ENCODE data around the gene CELA1. TPM values are rescaled to one million over a fixed set of nuclear protein-coding genes. Genes with fewer than 3 reads are reported as not detected.
A peak's percentile ranks its signal among the peaks of the same experiment; 100 is the strongest.

Gene CELA1
- total RNA-seq, 2 donors from 2014 or later = not detected

- intact Hi-C loops (cut with DNase I) = no loop called here
- Histone ChIP-seq H3K4me3 (no peak overlapping the region), H3K4me1 (replicated peaks) (no peaks in the 10 kb centered on the region), H3K36me3 (no peaks in the 10 kb centered on the region), H3K27ac (no peak overlapping the region), H3K9me3 (no peaks in the 10 kb centered on the region), H3K27me3 (replicated peaks; ENCODE audit: insufficient read depth) (no peaks in the 10 kb centered on the region)
- TF ChIP-seq POLR2A (IDR thresholded peaks at IDR 0.05) (no peak), POLR2AphosphoS5 (IDR thresholded peaks at IDR 0.05) (no peak)
- TF ChIP-seq, protein P1, sequence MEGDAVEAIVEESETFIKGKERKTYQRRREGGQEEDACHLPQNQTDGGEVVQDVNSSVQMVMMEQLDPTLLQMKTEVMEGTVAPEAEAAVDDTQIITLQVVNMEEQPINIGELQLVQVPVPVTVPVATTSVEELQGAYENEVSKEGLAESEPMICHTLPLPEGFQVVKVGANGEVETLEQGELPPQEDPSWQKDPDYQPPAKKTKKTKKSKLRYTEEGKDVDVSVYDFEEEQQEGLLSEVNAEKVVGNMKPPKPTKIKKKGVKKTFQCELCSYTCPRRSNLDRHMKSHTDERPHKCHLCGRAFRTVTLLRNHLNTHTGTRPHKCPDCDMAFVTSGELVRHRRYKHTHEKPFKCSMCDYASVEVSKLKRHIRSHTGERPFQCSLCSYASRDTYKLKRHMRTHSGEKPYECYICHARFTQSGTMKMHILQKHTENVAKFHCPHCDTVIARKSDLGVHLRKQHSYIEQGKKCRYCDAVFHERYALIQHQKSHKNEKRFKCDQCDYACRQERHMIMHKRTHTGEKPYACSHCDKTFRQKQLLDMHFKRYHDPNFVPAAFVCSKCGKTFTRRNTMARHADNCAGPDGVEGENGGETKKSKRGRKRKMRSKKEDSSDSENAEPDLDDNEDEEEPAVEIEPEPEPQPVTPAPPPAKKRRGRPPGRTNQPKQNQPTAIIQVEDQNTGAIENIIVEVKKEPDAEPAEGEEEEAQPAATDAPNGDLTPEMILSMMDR (IDR thresholded peaks at IDR 0.05) = no peak
- 67% methylated on average over 5 of the region's 5 CpGs for WGBS
- no peak for DNase-seq (ENCODE audit: low spot score)
These were observed 28.4 kb upstream of the CELA1 start for GRCh38 chr12:51374856-51375255.

GRCh38 chr12:51374361-51374760 lies 27.9 kb upstream of the CELA1 start:
- intact Hi-C loops (cut with DNase I) = no loop called here
- no peak for DNase-seq (ENCODE audit: low spot score)
- TF ChIP-seq POLR2AphosphoS5 (IDR thresholded peaks at IDR 0.05) (no peak), POLR2A (IDR thresholded peaks at IDR 0.05) (no peak)
- TF ChIP-seq, protein P1 (IDR thresholded peaks at IDR 0.05) = no peak
- Histone ChIP-seq H3K4me3 (no peak overlapping the region), H3K27ac (no peak overlapping the region), H3K27me3 (replicated peaks; ENCODE audit: insufficient read depth) (no peaks in the 10 kb centered on the region), H3K4me1 (replicated peaks) (no peaks in the 10 kb centered on the region), H3K36me3 (no peaks in the 10 kb centered on the region), H3K9me3 (no peaks in the 10 kb centered on the region)
- 82% methylated on average over 2 of the region's 2 CpGs for WGBS

GRCh38 chr12:51373187-51373586 lies 26.7 kb upstream of the CELA1 start:
- 81% methylated on average over 3 of the region's 3 CpGs for WGBS
- no peaks in the 10 kb centered on the region for H3K9me3 ChIP-seq

GRCh38 chr12:51372021-51372420 lies 25.5 kb upstream of the CELA1 start:
- H3K27ac ChIP-seq = peak overlapping the region; percentile 0 to 42
- no peak overlapping the region for H3K4me3 ChIP-seq
- H3K4me1 ChIP-seq (replicated peaks) = no peaks in the 10 kb centered on the region
- no peaks in the 10 kb centered on the region for H3K27me3 ChIP-seq (replicated peaks; ENCODE audit: insufficient read depth)
- H3K36me3 ChIP-seq = no peaks in the 10 kb centered on the region
- DNase-seq (ENCODE audit: low spot score) = no peak
- no peak for TF ChIP-seq POLR2A (IDR thresholded peaks at IDR 0.05)
- TF ChIP-seq, protein P1 (IDR thresholded peaks at IDR 0.05) = no peak
- 84% methylated on average over 2 of the region's 2 CpGs for WGBS
- intact Hi-C loops (cut with DNase I) = no loop called here
- no peaks in the 10 kb centered on the region for H3K9me3 ChIP-seq

More at GRCh38 chr12:51373187-51373586, 26.7 kb upstream of the CELA1 start:
- H3K27ac ChIP-seq = no peak overlapping the region
- no peak overlapping the region for H3K4me3 ChIP-seq
- no peaks in the 10 kb centered on the region for H3K4me1 ChIP-seq (replicated peaks)
- no peak for DNase-seq (ENCODE audit: low spot score)
- TF ChIP-seq POLR2AphosphoS5 (IDR thresholded peaks at IDR 0.05) (no peak), POLR2A (IDR thresholded peaks at IDR 0.05) (no peak)
- TF ChIP-seq, protein P1 (IDR thresholded peaks at IDR 0.05) = no peak
- intact Hi-C loops (cut with DNase I) = no loop called here
- no peaks in the 10 kb centered on the region for H3K27me3 ChIP-seq (replicated peaks; ENCODE audit: insufficient read depth)
- no peaks in the 10 kb centered on the region for H3K36me3 ChIP-seq

- peak; percentile 58 for TF ChIP-seq POLR2AphosphoS5 (IDR thresholded peaks at IDR 0.05)
- TF ChIP-seq POLR2A (IDR thresholded peaks at IDR 0.05) = no peak
- TF ChIP-seq, protein P1 (IDR thresholded peaks at IDR 0.05) = no peak
- H3K4me3 ChIP-seq = no peak overlapping the region
- no peaks in the 10 kb centered on the region for H3K27me3 ChIP-seq (replicated peaks; ENCODE audit: insufficient read depth)
- peak; percentile 41 for DNase-seq (ENCODE audit: low spot score)
- WGBS = 24% methylated on average over 8 of the region's 8 CpGs
- H3K4me1 ChIP-seq (replicated peaks) = no peaks in the 10 kb centered on the region
- no peaks in the 10 kb centered on the region for H3K36me3 ChIP-seq
- H3K9me3 ChIP-seq = no peaks in the 10 kb centered on the region
- H3K27ac ChIP-seq = peak overlapping the region; percentile 0 to 42
- intact Hi-C loops (cut with DNase I) = no loop called here
These were observed 24.9 kb upstream of the CELA1 start for GRCh38 chr12:51371295-51371953.
